GM12892 (cell line): Measurements from ENCODE around the gene FBLL1.

Experiments used
- POLR2A ChIP-seq: IDR thresholded peaks from 2 replicates; pipeline ENCODE4 v1.6.1; 2011; ENCODE audit warnings: low read depth, low read length, control low read depth
- POLR2AphosphoS5 ChIP-seq: IDR thresholded peaks from 2 replicates; pipeline ENCODE4 v1.6.1; 2011; ENCODE audit warnings: low read depth, low read length, control low read depth
- TAF1 ChIP-seq: IDR thresholded peaks from 2 replicates; pipeline ENCODE4 v1.6.1; 2011; ENCODE audit warnings: low read depth, mild to moderate bottlenecking, control low read depth, low read length, borderline replicate concordance

GRCh38 chr5:168580227-168580508 lies 51.1 kb downstream of the FBLL1 start:
- no peak for TF ChIP-seq POLR2A
- TF ChIP-seq TAF1: no peak
- TF ChIP-seq POLR2AphosphoS5: no peak
